ENCODE results near the gene TBC1D14.
A peak's percentile ranks its signal among the peaks of the same experiment; 100 is the strongest.

Gene TBC1D14

DNA sequence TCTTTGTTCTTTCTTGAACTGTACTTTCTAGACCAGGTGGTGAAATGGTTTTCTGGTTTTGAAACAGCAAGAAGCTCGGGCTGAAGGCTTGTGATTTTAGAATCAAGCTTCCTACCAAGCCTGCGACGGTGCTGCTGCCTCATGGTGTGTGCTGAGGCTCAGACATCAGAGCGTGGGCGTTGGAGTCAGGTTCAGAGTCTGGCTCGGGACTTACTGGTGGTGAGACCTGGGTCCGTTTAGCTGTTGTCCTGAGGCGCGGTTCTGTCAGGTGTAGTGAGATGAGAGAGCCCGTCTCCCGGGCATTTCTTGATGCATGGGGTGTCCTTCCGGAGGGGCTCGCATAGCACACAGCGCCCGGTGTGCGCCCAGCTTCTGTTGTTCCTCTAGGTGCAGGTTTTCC, 113.9 kb downstream of the TBC1D14 start:
- DNase-seq (ENCODE audit: low spot score) = no peak

DNA sequence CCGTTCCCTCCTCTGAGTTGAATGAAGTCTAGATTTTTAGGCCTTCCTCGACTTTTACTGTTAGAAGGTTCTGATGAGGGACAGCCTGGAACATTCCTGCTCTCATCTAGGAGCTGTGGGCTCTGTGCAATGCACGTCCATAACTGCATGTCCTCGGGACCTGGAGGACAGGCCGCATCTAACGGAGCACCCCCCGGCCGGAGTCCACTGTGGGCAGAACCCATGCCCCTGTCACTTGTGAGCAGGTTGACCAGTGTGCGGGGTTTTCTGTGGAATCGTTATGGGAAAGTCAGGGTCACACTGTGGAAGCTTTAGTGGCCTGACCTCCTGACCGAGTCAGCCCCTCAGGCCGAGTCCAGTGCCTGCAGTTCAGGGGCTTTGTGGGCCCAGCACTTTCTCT, 114.3 kb downstream of the TBC1D14 start:
- DNase-seq (ENCODE audit: low spot score) = no peak

DNA sequence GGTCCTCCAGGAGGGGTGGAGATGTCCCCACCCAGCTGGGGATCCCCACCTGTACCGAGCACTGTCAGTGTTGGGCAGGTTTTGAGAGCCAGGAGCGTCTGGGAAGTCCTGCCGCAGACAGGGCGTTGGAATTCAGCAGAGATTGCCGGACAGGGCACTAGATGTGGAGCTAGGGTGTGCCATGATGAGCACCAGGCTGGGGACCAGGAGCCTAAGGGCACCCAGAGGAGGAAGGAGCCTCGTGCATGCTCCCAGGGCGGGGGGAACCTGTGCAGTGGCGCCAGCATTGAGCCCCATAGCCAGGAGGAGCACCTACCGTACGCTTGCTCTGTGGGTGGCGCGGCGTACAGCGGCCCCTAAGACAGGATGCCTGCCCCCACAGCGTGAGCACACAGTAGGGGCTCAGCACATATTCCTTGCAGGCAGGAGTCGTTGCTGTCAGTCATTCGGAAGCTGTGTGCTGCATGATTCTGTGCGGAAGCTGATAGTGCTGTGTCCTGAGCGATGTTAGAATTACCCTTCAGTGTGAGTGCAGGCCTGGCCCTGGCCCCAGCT, 114.8 kb downstream of the TBC1D14 start:
- no peak for DNase-seq (ENCODE audit: low spot score)

DNA sequence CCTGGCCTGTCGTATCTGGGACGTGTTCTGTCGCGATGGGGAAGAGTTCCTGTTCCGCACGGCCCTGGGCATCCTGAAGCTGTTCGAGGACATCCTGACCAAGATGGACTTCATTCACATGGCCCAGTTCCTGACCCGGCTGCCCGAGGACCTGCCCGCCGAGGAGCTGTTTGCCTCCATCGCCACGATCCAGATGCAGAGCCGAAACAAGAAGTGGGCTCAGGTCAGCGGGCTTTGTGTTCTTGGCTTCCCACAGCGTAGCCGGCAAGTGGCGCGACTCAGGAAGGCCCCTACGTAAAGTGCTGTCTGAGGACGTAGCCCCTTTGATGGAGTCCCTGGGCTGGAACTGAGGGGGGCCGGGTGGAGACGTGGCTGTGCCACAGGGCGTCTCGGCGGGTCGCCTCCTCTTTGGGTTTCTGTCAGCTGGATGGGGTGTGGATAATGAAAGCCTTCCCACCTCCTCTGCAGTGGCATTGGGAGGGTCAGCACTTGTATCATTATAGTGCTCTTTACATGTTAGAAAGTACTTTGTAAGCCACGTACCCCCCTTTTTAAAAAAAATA, 115.5 kb downstream of the TBC1D14 start:
- DNase-seq (ENCODE audit: low spot score) = no peak

DNA sequence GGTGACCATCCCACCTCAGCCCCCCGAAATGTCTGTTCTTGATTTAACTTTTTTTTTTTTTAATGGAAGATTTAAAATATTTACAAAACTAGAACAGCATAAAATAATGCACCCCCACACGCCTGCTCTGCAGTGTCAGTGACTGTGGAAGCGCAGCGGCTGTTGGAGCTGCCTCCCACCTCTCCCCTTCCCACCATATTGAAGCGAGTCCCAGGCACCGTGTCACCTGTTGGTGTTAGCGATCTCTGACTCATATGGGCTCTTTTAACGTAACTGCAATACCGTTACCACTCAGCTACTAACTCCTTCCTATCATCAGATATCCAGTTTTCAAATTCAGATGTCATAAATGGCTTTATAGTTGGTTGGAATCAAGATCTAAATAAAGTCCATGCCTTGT, 116.5 kb downstream of the TBC1D14 start:
- no peak for DNase-seq (ENCODE audit: low spot score)

DNA sequence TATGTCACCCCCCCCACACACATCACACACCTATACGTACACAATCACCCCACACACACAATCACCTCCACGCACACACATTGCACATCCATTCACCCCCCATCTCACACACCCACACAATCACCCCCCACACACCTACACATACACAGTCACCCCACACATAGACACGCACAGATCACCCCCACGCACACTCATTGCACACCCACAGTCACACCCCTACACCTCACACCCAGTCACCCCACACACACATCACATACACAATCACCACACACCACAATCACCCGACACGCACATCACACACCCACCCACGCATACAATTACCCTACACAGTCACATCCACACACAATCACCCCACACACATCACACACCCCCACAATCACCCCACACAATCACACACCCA, 117.7 kb downstream of the TBC1D14 start:
- no peak for DNase-seq (ENCODE audit: low spot score)

DNA sequence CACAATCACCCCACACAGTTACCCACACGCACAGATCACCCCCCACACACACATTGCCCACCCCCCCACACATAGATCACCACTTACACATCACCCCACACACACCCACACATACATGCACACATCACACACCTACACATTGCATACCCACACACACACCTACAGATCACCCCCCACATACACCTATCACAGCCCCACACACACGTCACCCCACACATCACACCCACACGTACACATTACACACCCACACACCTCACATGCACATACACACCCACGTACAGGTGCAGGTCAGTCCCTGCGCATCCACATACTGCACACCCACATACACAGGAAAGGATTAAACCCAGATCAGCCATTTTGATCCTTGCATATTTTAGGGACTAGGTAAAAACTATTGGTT, 118.3 kb downstream of the TBC1D14 start:
- no peak for DNase-seq (ENCODE audit: low spot score)

DNA sequence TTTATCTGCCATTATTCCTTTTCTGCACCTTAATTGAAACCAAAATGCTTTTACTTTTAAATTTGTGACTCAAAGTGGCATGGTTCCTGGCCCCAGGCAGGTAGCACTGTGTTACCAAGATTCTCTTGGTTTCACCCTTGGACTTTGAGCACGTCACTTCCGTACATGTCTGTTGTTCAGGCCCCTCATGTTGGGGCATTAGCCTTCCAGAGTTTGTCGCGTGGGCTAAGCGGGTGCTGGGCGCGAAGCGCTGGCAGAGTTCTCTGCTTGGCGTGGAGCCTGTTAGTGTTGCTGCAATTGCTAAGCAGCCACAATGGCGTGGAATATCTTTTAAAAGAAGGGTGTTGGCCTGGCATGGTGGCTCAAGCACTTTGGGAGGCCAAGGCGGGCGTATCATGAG, 119.6 kb downstream of the TBC1D14 start:
- DNase-seq (ENCODE audit: low spot score) = no peak

DNA sequence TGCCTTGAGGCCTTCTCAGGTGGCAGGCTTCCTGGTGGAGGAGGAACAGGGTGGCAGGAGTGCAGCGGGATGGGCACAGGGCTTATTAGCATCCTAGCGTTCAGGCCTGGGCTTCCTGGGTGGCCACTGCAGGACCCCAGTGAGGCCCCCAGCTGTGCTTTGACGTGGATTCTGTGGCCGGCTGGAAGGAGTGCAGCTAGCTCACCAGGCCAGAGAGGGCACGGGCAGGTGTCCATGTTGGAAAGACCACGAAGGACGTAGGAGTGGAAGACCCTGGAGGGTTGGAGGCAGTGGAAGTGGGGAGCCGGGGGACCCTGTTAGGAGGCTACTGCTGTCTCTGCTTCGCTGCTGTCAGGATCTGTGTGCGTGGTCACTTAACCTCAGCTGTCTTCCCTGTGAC, 120.3 kb downstream of the TBC1D14 start:
- DNase-seq (ENCODE audit: low spot score) = no peak

DNA sequence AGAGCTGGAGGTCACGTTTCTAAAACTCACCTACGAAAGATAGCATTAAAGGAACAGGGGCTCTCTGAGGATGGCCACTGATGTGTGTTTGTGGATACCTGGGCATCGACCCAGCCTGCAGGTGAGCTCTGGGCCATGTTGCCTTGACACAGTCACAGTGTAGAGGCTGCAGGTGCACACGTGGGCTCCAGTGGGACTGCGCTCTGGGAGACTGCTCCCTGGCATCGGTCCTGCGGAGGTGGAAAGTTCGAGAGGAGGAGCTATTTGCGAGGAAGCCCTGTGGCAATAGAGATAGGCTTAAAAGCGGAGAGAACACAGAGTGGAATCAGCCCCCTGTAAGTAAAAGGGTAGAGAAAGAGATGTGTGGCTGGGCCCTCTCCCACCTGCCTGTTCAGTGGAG, 121.2 kb downstream of the TBC1D14 start:
- no peak for DNase-seq (ENCODE audit: low spot score)

DNA sequence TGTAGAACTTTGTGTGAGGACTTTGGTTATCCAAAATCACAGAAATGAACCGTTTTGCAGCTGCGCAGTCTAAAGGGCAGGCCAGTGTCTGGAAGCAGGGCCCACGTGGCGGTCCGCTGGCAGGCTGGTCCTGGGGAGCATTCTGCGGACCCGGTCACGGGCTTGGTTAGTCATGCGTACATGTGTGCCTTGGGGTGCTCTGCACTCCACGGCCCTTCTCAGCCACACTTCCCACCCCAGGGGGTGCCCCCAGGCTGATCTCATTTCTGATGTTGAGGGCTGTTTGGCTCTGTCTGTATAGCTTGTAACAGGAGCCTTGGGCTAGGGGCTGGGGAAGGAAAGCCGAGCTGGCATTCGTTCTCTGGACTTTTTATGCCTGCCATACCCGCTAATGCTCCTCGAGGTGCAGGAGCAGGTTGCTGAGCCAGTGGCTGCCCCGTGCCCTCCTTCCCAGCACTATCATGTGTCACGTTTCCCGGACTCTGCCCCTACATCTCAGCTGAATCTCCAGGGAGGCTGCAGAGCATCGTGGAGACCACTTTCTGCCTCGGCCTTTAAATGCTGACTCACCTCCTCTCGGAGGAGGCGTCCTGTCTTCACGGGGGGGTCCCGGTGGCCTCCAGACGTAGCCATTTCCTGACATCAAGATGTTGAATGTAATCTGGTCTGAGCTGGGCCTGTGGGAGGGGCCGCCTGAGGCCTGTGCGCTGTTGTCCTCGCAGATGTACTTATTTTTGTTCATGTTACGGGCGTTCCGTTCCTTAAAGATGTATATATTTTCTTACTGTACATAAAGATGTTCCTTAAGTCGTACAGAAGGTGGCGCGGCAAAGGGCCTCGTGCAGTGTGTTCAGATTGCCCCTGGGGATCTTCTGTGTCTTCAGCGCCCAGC, 122.2 kb downstream of the TBC1D14 start:
- no peak for DNase-seq (ENCODE audit: low spot score)

DNA sequence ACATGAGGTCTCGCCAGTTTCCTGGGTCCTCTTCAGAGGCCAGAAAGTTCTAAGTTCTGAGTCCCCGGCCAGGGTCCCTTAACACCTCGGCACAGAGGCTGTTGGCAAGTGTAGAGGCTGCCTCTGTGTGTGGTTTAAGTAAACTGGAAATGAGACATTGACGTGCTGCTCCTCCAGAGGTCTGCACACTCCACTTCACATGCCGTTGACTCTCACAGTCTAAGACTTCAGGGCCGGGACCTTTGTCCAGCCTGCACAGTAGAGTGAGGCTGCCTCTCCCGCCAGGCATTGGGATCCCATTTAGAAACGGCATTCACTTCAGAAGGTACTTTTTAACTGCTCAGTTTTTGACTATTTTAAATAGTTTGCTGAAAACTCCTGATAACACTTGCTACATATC, 123.0 kb downstream of the TBC1D14 start:
- DNase-seq (ENCODE audit: low spot score) = no peak

DNA sequence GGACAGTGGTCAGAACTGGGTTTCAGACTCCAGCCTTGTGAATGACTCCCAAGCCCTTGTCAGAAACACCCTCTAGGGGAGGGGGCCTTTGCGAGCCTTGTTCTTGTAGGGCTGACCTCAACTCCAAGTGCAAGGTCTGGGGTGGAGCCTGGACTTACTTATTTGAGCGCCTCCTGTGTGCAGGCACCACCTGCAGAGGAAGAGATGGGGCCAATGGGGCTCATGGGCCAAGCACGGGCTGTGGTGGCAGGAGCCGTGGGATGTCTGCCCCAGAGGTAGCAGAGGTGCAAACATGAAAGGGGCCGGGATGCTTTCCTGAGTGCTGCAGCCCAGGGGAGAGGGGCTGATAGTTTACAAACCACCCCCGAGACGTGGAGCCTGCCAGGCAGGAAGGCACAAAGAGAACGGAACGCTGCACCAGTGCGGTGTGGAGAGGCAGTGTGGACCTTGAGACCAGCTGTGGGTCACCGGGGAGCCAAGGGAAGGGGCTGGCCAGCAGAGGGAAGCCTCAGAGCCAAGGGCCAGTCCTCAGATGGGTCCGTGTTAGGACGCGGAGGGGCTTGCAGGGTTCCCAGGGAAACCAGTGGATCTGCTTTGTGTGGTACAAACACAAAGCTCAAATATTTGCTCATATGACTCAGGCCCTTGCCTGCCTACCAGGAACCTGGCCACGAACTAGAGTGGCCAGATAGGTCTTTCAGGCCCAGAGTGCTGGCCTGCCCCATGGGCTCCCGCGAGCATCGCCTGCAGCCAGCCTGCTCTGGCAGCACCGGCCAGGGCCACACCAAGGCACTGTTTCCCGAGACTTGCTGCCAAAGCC, 124.8 kb downstream of the TBC1D14 start:
- peak; percentile 55 for DNase-seq (ENCODE audit: low spot score)

DNA sequence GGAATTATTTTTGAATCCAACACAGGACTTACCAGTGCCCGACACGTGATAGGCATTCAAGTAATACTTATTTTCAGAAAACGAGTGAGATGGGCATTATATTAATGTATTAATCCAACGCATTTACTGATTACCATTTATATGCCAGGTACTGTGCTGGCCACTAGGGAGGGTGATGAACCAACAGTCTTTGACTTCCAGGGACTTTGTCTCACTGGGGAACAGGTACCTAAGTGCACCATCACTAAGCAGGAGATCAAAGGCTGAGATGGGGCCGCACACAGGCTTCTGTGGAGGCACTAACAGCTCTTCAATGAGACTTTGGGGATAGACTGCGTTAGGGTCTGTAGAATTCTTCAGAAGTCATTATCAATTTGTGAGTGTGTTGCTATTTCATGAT, 127.8 kb downstream of the TBC1D14 start:
- no peak for DNase-seq (ENCODE audit: low spot score)

DNA sequence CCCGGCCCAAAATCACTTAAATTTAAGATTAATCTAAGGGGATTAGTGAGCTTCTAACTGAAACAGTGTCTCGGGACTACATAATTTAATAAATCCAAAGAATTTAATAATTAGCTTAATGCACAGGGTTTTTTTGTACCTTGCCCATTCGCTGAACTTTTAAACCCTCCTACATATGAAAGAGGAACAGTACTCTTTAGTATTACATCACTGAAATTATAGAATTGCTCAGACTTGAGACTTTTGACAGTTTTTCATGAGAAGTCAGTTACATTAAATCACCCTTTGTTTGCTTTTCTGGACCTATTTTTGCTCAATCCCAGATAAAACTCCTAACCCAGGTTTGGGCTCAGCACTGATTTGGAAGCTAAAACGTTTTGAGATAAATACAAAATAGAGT, 131.1 kb downstream of the TBC1D14 start:
- DNase-seq (ENCODE audit: low spot score) = no peak

DNA sequence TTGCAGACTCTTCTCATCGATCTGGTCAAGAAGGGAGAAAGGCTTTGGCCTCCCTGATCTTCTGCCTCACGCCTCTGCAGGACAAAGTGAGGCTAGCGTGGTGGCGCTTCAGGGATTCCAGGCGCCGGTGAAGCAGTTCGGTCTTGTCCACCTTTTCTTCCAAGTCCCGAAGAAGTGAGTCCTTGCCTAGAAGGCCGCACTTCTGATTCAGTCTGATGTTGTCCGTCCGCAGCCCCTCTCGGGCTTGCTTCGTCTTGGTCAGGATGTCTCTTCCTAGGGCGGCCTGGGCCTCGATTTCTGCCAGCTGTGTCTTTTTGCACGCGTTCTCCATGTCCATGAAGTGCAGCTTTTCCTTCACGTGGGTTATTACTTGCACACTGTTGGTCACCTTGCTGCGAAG, 131.6 kb downstream of the TBC1D14 start:
- DNase-seq (ENCODE audit: low spot score) = no peak

DNA sequence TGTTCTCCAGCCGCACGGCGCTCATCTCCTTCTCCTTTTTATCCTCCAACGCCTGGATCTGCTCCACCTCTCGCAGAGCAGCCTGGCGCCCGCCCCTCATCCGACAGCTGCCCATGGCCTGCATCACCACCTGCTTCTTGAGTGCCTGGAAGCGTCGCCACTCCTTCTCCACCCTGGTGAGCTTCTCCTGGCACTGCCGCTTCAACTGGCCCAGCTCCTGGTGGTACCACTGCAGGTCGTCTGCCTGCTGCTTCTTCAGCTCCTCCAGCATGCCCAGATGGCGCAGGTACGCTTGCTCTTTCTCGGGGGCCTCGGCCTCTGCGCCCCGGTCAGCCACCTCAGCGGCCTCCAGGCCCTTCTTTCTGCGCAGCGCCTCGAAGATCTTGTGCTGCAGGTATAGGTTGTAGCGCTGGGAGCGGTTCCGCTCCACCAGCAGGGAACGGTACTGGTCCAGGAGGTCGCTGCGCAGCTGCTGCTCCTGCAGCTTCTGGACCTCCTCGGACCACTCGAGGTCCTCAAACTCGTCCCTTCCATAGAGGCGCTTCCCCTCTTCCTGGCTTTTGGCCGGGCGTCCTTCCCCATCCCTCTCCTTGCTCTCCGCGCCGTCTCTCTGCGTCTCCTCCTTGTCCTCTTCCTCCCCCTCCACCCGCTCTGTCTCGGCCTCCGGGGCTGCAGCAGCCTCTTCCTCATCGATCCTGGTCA, 132.3 kb downstream of the TBC1D14 start:
- DNase-seq (ENCODE audit: low spot score) = no peak

DNA sequence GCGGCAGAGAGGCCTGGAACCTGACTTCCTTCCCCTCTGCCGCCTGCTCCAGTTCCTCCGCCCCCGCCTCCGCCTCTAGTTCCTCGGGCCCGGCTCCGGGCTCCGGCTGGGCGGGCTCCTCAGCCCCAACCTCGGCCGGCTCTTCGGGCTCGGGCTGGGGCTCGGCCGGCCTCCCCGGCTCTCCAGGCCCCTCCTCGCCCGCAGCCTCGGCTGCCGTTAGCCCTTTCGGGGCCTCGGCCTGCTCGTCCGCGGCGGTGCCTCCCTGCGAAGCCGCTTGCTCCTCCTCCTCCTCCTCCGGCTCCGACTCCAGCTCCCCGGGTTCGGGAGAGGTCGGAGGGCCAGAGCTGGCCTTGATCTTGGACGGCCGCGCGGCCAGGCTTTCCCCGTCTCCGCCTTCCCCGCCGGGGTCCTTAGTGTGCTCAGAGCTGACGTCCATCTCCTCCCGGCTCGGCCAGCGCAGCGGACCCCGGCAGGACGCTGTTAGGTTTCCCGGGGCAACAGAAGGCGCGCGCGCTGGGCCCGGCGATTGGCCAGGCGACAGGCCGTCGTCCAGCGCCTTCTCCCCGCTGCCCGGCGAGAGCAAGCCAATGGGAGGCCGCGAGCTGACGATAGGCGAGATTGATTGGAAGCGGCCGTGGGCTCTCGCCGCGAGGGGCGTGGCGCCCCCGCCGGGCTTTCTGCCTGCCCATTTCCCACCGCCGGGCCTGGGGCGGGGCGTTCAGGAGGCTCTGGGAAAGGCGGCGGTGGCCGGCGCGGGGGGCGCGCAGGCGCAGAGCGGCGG, 133.1 kb downstream of the TBC1D14 start:
- DNase-seq (ENCODE audit: low spot score) = peak; percentile 100

DNA sequence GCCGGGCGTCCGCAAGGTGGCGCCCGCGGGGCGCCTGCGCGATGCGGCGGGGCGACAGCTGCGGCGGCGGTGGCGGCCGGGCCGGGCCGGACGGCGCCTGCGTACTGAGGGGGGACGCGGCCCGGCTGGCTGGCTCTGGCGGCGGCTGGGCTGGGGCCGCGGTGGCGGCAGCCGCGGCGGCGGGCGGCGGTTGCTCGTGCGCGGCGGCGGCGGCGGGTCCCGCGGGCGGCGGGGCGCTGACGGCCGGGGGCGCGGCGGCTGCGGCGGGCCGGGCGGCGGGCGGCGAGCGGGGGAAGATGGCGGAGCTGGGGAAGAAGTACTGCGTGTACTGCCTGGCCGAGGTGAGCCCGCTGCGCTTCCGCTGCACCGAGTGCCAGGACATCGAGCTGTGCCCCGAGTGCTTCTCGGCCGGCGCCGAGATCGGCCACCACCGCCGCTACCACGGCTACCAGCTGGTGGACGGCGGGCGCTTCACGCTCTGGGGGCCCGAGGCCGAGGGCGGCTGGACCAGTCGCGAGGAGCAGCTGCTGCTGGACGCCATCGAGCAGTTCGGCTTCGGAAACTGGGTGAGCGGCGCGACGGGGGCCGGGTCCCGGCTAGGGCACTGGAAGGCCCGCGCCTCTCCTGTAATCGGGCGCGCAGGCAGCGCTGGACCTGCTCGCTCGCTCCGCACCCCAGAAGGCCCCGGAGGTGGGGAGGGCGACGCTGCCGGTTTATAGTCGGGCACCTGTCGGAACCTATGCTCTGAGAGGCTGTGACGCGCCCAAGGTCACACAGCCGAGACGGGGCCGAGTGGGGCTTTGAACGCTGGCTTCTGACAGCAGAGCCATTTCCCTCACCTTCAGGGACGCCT, 133.9 kb downstream of the TBC1D14 start, which contains the start of gene TADA2B:
Gene TADA2B, plus strand, starts transcription at position 89 of the 853 bp plus-strand sequence. Its CDS starts 208 bp downstream, at position 297.
- no peak for DNase-seq (ENCODE audit: low spot score)

Measured in GM03348 (cell line).